DND-41 (cell line): Measurements from ENCODE around the gene UST.
A peak's percentile ranks its signal among the peaks of the same experiment; 100 is the strongest.
"Not testable (repeated sequence)": the region's sequence is repeated elsewhere in the genome, so short reads cannot be mapped to it uniquely, and the experiment has no call there.

ENCODE experiments used
- ATAC-seq: fragments of 200-7000 bp; cut with Tn5 transposase; 3 replicates; pipeline ENCODE4 v1.9.1; 2021; ENCODE audit warnings: low read depth; ENCODE audit not compliant: insufficient read depth
- DNase-seq: peaks from one replicate; pipeline ENCODE4 v3.0.0-alpha.2; 2020
- H2AFZ ChIP-seq: 2 replicates; pipeline ENCODE4 v1.6.0; 2012; ENCODE audit warnings: low read depth, low read length
- H3K27ac ChIP-seq: 2 replicates; pipeline ENCODE4 v1.5.1; 2012; ENCODE audit warnings: low read length, inconsistent platforms
- H3K27me3 ChIP-seq: fragments of 200-600 bp; sonication (generic); 2 replicates; pipeline ENCODE4 v1.6.0; 2012; ENCODE audit warnings: low read length, mild to moderate bottlenecking, inconsistent platforms; ENCODE audit not compliant: insufficient read depth, poor library complexity
- H3K36me3 ChIP-seq: 2 replicates; pipeline ENCODE4 v1.5.1; 2012; ENCODE audit warnings: low read length, inconsistent platforms; ENCODE audit not compliant: insufficient read depth
- H3K4me1 ChIP-seq: 2 replicates; pipeline ENCODE4 v1.5.1; 2012; ENCODE audit warnings: mild to moderate bottlenecking, low read length; ENCODE audit not compliant: insufficient read depth
- H3K4me2 ChIP-seq: 2 replicates; pipeline ENCODE4 v1.6.0; 2012; ENCODE audit warnings: mild to moderate bottlenecking, moderate library complexity, low read length, inconsistent platforms; ENCODE audit not compliant: insufficient read depth
- H3K4me3 ChIP-seq, 2 experiments: fragments of 200-600 bp in 1 of 2; shearing (Covaris generic) in 1 of 2; 2 replicates each; pipeline ENCODE4 v1.5.1; 2012 to 2016; ENCODE audit warnings: inconsistent platforms in 2 of 2, low read length in 2 of 2, mild to moderate bottlenecking in 2 of 2, low read depth in 1 of 2, moderate library complexity in 1 of 2
- H3K79me2 ChIP-seq: 2 replicates; pipeline ENCODE4 v1.6.0; 2012; ENCODE audit warnings: low read length, inconsistent platforms; ENCODE audit not compliant: insufficient read depth
- H3K9ac ChIP-seq: 2 replicates; pipeline ENCODE4 v1.6.0; 2012; ENCODE audit warnings: low read depth, mild to moderate bottlenecking, inconsistent platforms, low read length, moderate library complexity
- H3K9me3 ChIP-seq: 2 replicates; pipeline ENCODE4 v1.5.1; 2012; ENCODE audit warnings: low read length, moderate library complexity, mild to moderate bottlenecking, inconsistent platforms; ENCODE audit not compliant: insufficient read depth, severe bottlenecking
- H4K20me1 ChIP-seq: 2 replicates; pipeline ENCODE4 v1.6.0; 2012; ENCODE audit warnings: low read length; ENCODE audit not compliant: insufficient read depth
- EZH2 ChIP-seq: IDR thresholded peaks from 3 replicates; pipeline ENCODE4 v1.6.1; 2012; ENCODE audit warnings: borderline replicate concordance, low read depth, mild to moderate bottlenecking, moderate library complexity, low read length, inconsistent platforms; ENCODE audit not compliant: severe bottlenecking
- TF ChIP-seq, protein P1 (sequence below): IDR thresholded peaks from 2 replicates; pipeline ENCODE4 v1.5.1; 2012; ENCODE audit warnings: borderline replicate concordance, low read length, moderate library complexity, mild to moderate bottlenecking; ENCODE audit not compliant: poor library complexity, severe bottlenecking; ENCODE audit errors: extremely low read depth

UST gene

GRCh38 chr6:148762231-148762630 lies 15.4 kb downstream of the UST start:
- Histone ChIP-seq H2AFZ (peak overlapping the region; percentile 53; the same call in 1 of the 2 replicates), H3K36me3 (no peaks in the 10 kb centered on the region), H3K27me3 (no peaks in the 10 kb centered on the region), H3K9me3 (no peaks in the 10 kb centered on the region), H3K27ac (peak overlapping the region; percentile 92), H3K4me3 (peak overlapping the region; percentile 14 to 59; a peak in 3 of 4 replicates), H3K4me1 (peaks cover 61% of the 10 kb centered on the region), H3K79me2 (peaks cover 28% of the 10 kb centered on the region), H3K9ac (peak overlapping the region; percentile 51), H3K4me2 (peak overlapping the region; percentile 75), H4K20me1 (peaks cover 3% of the 10 kb centered on the region; the same call in 1 of the 2 replicates)
- no peak for TF ChIP-seq EZH2
- TF ChIP-seq, protein P1, sequence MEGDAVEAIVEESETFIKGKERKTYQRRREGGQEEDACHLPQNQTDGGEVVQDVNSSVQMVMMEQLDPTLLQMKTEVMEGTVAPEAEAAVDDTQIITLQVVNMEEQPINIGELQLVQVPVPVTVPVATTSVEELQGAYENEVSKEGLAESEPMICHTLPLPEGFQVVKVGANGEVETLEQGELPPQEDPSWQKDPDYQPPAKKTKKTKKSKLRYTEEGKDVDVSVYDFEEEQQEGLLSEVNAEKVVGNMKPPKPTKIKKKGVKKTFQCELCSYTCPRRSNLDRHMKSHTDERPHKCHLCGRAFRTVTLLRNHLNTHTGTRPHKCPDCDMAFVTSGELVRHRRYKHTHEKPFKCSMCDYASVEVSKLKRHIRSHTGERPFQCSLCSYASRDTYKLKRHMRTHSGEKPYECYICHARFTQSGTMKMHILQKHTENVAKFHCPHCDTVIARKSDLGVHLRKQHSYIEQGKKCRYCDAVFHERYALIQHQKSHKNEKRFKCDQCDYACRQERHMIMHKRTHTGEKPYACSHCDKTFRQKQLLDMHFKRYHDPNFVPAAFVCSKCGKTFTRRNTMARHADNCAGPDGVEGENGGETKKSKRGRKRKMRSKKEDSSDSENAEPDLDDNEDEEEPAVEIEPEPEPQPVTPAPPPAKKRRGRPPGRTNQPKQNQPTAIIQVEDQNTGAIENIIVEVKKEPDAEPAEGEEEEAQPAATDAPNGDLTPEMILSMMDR: no peak
- ATAC-seq (no peak), DNase-seq (no peak)

- not testable (repeated sequence) for H3K27me3 ChIP-seq, H3K9ac ChIP-seq, H4K20me1 ChIP-seq, ATAC-seq, H3K9me3 ChIP-seq, H2AFZ ChIP-seq, H3K27ac ChIP-seq, DNase-seq, H3K4me2 ChIP-seq, H3K4me3 ChIP-seq, H3K36me3 ChIP-seq
- H3K79me2 ChIP-seq: peaks cover 26% of the 10 kb centered on the region
- H3K4me1 ChIP-seq: peaks cover 45% of the 10 kb centered on the region
Measured at GRCh38 chr6:148764259-148765020, 17.6 kb downstream of the UST start.

GRCh38 chr6:148765898-148766808 lies 19.3 kb downstream of the UST start:
- H2AFZ ChIP-seq: no peak overlapping the region
- ATAC-seq: no peak
- no peak overlapping the region for H3K27ac ChIP-seq
- no peaks in the 10 kb centered on the region for H3K36me3 ChIP-seq
- DNase-seq: no peak
- H3K4me1 ChIP-seq: peaks cover 44% of the 10 kb centered on the region
- no peaks in the 10 kb centered on the region for H3K27me3 ChIP-seq
- H3K4me2 ChIP-seq: no peak overlapping the region
- H3K79me2 ChIP-seq: peaks cover 21% of the 10 kb centered on the region
- no peaks in the 10 kb centered on the region for H3K9me3 ChIP-seq
- no peak for TF ChIP-seq EZH2
- TF ChIP-seq, protein P1: no peak
- no peak overlapping the region for H3K4me3 ChIP-seq
- no peak overlapping the region for H3K9ac ChIP-seq
- H4K20me1 ChIP-seq: no peaks in the 10 kb centered on the region
